Stimulated activated CD8-positive, alpha-beta memory T cell treated with anti-CD3 and anti-CD28 coated beads, Interleukin-2, amount 100 ng/mL, for 1 hour (primary cell): ENCODE results near the gene TSHZ2.
"Not testable (repeated sequence)": the region's sequence is repeated elsewhere in the genome, so short reads cannot be mapped to it uniquely, and the experiment has no call there.

Experiments
- DNase-seq, 2 donors: peaks; one replicate each; pipeline ENCODE4 v3.0.0-alpha.2; 2020; ENCODE audit warnings: low read depth in 2 of 2

Gene TSHZ2

GRCh38 chr20:53536382-53536781 lies 564.2 kb downstream of the TSHZ2 start:
- not testable (repeated sequence) for DNase-seq

GRCh38 chr20:53539516-53539915 lies 567.4 kb downstream of the TSHZ2 start:
- no peak for DNase-seq
